HG03060 (cell line): ENCODE data around the gene DHPS.

Experiments used
- ATAC-seq: cut with Tn5 transposase; IDR thresholded peaks from one replicate; pipeline ENCODE4 v1.9.1; 2021; ENCODE audit warnings: low read depth, moderate number of reproducible peaks; ENCODE audit not compliant: unreplicated experiment

DHPS gene

GRCh38 chr19:12675940-12676339 lies 5.7 kb downstream of the DHPS start:
- ATAC-seq = no peak

GRCh38 chr19:12675399-12675798 lies 6.3 kb downstream of the DHPS start:
- ATAC-seq = no peak

GRCh38 chr19:12672744-12673143 lies 8.9 kb downstream of the DHPS start:
- ATAC-seq = no peak

GRCh38 chr19:12670159-12670928 lies 11.3 kb downstream of the DHPS start:
- ATAC-seq = no peak

- ATAC-seq = peak; percentile 43
These were observed 12.2 kb downstream of the DHPS start for GRCh38 chr19:12669270-12670158.

GRCh38 chr19:12668932-12669269 lies 12.8 kb downstream of the DHPS start:
- no peak for ATAC-seq

GRCh38 chr19:12668346-12668745 lies 13.3 kb downstream of the DHPS start:
- no peak for ATAC-seq

- ATAC-seq = no peak
These were observed 13.9 kb downstream of the DHPS start for GRCh38 chr19:12667731-12668302.

GRCh38 chr19:12666265-12667048 lies 15.2 kb downstream of the DHPS start, which contains the start of the genes MAN2B1 and WDR83:
Gene MAN2B1 (minus strand): TSS chr19:12666742. CDS start chr19:12666701, 41 bp downstream.
Gene WDR83 (plus strand): TSS chr19:12666807. CDS start chr19:12669791, 2,984 bp downstream.
- no peak for ATAC-seq

GRCh38 chr19:12665671-12666264 lies 15.9 kb downstream of the DHPS start:
- no peak for ATAC-seq

GRCh38 chr19:12665281-12665573 lies 16.5 kb downstream of the DHPS start:
- no peak for ATAC-seq

- ATAC-seq = no peak
These were observed 17.0 kb downstream of the DHPS start for GRCh38 chr19:12664406-12665280.

- no peak for ATAC-seq
These were observed 20.7 kb downstream of the DHPS start for GRCh38 chr19:12660980-12661379.

- no peak for ATAC-seq
These were observed 23.7 kb downstream of the DHPS start for GRCh38 chr19:12657966-12658365.

GRCh38 chr19:12656899-12657571 lies 24.6 kb downstream of the DHPS start:
- no peak for ATAC-seq

GRCh38 chr19:12655546-12655945 lies 26.1 kb downstream of the DHPS start:
- ATAC-seq = no peak

- no peak for ATAC-seq
These were observed 29.5 kb downstream of the DHPS start for GRCh38 chr19:12652219-12652618.

- no peak for ATAC-seq
These were observed 31.7 kb downstream of the DHPS start for GRCh38 chr19:12649941-12650340.

GRCh38 chr19:12648088-12648487 lies 33.6 kb downstream of the DHPS start:
- no peak for ATAC-seq
